GM19043 (cell line): ENCODE results near the gene EYS.
A peak's percentile ranks its signal among the peaks of the same experiment; 100 is the strongest.
"Not testable (repeated sequence)": the region's sequence is repeated elsewhere in the genome, so short reads cannot be mapped to it uniquely, and the experiment has no call there.

Experiments
- ATAC-seq: cut with Tn5 transposase; IDR thresholded peaks from one replicate; pipeline ENCODE4 v1.9.1; 2021; ENCODE audit warnings: low read depth; ENCODE audit not compliant: unreplicated experiment

The EYS gene

DNA sequence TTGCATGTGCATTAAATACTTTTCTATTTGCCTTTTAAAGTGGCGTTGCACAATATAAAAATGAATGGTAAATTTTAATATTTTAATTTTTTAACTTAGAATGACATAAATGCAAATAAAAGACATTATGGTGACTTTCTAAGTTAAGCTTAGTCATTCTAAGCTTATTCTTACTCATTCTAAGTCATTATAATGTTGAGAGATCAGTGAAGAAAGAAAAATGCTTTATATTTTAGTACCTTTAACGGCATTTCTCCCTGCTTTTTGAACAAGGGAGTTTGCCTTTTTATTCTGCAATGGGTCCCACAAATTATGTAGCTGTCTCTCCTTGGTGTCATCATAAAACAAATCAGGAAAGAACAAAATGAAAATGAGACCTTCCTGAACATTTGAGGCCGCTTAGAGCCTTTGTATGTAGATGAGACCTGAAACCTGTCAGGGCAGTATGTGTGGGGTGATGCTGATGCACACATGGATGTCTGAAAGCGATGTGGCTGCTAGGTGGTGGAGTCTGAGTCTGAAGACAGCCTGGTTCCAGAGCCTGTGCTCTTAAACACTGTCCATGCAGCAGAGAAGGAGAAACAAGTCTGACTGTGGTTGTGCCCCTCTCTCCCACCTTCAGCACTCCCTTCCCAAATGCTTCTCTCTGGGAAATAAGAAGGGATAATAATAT is 1913.4 kb downstream of the EYS start:
- no peak for ATAC-seq

DNA sequence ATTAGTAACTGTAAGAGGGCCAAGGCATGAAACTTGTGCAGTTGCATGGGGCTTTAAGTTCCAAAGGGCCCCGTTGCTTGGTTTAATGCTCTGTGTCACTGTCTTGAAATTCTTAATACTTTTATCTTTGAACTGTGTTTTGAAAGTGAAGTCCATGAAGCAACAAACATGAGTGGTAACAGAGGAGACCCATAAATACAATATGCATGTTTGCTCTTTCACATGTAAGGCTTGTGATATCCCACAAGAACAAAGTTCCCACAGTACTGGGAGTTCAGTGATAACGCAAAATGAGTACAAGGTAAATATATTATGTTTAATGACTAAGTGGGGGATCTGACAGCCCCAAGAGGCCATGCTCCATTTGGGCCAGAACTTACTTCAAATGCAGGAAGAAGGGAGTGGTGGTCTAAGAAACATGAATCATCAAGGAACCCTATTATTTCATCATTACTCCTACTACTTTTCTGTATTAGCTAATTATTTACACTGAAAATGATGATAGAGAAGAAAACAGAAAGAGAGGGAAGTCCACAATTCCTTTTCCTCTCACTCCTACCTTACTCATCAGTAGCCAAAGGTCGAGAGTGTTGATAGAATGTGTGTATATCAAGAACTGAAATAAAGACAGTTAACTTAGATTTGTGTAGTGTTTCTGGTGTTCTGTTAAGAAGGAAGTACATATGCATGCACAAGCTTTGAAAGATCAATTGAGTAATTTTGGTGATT is 1914.1 kb downstream of the EYS start:
- no peak for ATAC-seq

DNA sequence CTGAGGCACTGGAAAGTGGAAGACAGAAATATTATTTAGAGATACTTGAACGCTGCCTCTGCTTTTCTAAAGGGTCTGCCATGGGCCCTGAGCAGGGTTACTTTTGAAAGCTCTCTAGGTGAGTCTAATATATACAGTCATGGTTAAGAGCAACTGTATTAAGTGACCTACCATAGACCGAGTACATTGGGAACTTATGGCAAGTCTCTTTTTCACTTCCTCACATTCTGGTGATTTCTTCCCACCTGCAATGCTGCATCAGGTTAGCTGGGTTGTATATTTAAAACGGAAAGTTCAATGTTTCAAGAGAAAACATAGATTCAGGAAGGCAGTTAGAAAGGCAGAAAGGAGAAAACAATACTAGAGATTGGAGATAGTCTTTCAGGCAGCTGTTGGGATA is 1916.7 kb downstream of the EYS start:
- peak; percentile 62 for ATAC-seq

DNA sequence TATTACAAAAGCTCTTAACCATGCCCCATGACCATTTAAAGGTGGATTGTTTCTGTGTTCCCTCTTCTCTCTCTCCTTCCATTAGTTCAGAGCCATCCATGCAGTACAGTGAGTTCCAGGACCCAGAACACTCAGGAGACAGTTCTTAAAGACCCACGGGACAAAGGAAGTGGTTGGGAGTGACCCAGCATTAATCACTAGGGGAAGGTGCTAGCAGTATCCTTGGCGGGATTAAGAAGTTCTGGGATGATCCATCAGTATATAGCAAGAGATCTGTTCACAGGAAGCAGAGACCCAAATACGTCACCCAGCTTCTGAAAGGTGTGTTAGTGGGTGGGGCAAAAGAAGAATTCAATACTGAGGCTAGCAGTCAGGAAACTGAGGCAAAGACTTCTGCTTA is 1917.3 kb downstream of the EYS start:
- no peak for ATAC-seq

DNA sequence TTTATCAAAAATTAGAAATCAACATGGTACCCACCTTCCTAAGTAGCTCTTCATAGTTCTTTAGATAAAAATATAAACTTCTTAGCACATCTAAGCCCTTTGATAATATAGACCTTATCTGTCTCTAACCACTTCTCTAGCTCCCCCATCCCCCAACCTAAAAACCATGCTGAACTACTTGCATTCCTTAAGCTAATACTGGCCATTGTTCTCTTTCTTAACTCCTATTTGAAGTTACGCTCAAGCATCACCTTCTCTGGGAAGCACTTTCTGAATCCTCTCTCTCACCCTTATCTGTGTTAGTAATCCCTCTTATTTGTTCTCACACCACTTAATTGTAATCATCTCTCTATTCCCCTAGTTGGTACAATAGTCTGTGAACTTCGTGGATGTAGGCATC is 1918.5 kb downstream of the EYS start:
- ATAC-seq: no peak

DNA sequence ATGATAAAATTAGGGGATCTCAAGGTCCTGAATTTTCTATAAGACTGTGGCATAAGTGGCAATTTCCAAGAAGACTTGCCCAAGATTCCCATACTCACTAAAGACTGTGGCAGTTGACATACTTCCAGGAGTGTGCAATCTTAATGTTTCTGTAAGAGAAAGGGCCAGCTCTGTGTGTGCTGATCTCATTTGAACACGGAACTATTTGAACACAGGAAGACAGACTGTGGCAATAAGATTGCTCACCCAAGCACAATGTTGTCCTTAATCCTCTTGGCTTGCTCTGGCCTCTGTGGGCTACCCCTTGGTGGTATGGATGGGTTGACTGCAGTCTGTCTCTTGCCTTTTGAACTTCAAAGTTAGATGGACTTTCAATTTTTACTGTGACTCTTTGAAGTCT is 1920.0 kb downstream of the EYS start:
- ATAC-seq: no peak

DNA sequence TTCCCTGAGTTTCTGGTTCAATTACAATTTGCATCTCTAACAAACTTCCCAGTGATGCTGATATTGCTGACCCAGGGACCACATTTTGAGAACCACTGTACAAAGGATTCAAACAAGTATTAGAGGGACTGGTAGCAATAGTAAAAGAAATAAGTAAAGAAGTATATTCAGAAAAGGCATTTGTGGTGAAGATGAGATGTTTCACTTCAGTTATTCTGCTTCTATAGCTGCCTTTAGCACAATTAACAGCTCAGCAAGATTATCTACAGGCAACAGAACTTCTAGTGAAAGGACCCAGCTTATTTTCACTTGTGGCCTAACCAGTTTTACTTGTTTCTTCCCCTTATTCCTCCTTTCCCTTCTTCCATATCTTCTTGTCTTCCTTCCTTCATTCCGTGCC is 1922.0 kb downstream of the EYS start:
- no peak for ATAC-seq

DNA sequence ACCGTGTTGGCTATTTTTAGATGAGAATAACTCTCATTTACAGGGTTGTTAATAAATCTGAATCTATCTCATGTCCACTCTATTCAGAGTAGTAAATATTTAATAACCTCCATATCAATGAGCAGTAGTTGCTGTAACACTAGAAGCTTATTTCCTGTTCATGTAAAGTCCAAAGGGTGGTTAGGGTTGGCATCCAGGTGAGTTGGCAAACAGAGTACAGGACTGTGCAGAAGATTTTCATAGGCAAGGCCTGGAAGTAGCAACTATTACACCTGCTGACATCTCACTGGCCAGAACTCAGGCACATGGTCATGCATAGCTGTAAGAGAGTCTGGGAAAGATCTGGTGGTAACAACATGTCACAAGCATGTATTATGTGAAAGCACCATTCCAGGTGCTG is 1923.9 kb downstream of the EYS start:
- no peak for ATAC-seq

DNA sequence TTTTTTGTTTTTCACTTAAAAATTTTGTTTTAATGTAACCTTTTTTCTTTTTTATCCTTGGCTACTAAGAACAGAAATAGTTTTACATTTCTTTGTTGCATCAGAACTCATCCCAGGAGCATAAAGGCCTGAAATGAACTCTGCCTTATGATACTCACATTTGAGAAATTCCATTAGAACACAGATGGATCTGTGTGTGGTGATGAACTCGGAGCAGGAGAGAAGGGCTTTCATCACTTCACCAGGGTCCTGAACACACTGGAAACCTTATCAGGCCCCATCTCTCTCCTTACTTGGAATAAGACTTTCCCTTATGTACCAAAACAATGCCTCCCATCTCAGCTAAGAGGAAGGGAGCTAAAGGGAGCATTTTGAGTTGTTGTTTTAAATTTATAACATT is 1932.1 kb downstream of the EYS start:
- ATAC-seq: no peak

DNA sequence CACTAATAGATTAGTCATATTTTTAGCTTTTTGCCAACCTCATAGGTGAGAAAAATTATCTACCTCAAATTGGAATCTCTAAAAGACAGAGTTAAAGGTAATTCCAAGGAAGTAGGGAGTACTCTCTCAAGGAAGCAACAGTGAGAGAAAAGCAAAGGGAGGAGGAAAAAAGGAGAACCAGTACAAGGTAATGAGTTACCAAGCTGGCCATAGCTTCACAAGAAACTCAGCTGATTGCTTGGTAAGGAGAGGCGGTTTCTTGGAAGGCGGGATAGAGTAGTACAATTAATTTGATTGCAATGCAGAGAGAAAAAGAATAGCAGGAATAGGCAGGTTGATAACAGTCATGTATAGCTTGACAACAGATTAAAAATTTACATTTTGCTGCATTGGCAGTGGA is 1933.8 kb downstream of the EYS start:
- no peak for ATAC-seq

DNA sequence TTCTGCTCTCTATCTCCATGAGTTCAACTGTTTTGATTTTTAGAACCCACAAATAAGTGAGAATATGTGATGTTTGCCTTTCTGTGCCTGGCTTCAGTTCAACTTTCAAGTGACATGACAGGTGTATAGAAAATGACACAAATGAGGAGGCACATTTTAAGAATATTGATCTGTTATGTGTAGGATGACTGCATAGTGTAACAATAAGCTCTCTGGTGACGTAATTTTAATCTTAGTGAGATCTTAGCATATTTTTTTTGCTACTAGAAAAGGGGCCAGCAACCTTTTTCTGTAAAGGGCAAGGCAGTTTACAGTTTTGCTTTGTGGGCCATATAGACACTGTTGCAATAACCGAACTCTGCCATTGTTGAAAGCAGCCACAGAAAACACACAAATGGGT is 1941.2 kb downstream of the EYS start:
- no peak for ATAC-seq

DNA sequence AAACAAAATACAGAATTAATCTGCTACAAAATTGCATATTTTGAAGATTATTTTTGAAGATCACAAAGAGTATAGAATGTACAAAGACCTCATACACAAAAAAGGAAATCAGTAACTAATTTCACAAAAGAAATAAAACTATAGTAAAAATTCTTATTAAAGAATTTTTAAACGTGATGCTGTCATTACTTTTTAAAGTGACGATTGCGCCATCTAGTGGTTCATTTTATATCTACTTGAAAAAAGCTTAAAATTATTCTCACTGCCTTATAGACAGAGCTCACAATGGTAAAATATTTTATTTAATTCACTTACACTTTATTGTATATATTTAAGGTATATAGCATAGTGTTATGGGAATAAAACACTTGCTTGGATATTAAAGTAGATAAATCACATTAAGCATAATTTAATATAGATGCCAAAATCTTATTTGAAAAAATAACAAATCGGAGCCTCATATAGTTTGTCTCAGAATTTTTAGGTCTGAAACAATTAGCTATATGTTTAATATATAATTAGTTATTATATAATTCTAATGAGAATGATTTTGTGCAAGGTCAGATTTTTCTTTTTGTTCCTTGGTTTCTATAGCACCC is 1942.6 kb downstream of the EYS start:
- peak; percentile 62 for ATAC-seq

DNA sequence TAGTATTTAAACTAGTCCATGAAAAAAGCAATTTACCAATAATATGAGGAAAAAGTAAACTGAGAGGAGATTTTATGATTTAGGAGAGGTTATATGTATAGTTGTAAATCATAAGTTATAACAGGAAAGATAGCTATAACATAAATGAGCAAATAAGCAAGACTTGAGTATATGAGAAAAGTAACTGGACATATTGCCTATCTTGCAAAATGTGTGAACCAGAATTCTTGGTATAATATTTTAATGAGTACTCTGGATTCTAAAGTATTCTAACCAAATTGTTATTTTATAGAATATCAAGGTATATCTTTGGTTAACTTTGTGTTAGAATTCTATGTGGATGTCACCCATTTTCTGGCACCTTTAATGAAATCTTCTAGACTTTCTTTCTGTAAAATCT is 1946.8 kb downstream of the EYS start:
- ATAC-seq: no peak

DNA sequence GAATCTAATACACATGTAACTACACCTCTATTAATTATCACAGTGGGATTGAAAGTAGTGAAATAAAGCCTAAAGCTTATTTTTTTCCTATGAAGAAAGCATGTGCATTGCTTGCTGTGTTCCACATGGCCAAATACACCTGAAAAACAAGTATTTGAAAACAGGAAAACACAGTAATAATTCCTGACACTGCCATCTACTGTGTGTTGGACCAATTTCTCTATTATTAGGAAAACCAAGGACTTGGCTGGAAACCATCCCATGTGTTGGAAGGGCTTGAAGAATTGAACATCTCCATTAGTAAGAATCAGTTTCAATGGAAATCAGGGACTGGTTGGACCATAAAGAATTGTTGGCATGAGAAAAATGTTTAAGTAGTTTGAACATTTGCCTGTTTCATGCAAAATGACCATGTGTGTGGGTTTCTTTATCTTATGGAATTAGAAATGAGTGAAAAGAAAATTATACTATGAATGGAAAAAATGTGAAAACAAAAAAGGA is 1947.4 kb downstream of the EYS start:
- ATAC-seq: no peak

DNA sequence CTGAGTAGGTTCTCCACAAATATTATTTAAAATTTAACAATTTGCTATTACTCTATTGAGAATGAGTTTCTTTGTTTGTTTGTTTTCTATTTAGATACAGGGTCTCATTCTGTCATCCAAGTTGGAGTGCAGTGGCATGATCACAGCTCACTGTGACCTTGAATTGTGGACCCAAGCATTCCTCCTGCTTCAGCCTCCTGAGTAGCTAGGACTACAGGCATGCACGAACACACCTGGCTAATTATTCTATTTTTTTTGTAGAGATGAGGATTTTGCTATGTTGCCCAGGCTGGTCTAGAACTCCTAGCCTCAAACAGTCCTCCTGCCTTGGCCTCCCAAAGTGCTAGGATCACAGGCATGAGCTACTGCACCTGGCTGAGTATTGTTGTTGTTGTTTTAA is 1949.2 kb downstream of the EYS start:
- ATAC-seq: no peak

DNA sequence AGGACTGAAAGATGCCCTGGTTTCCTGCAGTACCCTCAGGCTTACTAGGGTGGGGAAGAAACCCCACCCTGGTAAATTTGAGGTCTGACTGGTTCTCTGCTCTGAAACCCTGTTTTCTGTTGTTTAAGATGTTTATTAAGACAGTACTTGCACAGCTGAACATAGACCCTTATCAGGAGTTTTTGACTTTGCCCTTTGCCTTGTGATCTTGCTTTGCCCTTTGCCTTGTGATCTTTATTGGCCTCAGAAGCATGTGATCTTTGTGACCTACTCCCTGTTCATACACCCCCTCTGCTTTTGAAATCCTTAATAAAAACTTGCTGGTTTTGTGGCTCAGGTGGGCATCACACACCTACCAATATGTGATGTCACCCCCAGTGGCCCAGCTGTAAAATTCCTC is 1949.8 kb downstream of the EYS start:
- not testable (repeated sequence) for ATAC-seq

DNA sequence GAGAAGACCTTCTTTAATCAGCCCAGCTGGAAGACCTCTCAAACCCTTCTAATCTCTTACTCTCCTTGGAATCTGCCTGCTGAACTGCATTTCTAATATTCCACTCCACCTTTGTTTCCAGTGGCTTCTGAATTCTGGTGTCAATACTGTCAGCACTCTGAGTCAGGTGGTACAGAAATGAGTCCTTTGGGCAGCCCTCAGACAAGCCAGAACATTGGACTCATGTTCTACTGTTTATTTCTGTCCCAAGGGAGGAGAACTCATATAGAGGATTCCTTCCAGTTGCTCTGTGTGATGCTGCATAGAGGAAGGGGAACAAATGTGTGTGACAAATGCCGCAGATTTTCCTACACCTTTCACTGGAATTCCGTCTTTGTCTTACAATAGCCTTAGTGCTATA is 1956.6 kb downstream of the EYS start:
- ATAC-seq: no peak

DNA sequence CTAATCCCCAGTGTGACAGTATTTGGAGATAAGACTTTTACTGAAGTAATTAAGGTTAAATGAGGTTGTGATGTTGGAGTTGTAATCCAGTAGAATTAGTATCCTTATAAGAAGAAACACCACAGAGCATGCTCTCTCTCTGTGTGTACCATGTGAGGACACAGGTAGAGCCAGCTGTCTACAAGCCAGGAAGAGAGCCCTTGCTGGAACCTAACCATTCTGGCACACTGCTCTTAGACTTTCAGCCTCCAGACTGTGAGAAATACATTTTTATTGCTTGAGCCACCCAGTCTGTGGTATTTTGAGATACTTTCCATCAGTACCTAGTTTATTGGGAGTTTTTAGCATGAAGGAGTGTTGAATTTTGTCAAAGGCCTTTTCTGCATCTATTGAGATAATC is 1961.2 kb downstream of the EYS start:
- ATAC-seq: no peak

DNA sequence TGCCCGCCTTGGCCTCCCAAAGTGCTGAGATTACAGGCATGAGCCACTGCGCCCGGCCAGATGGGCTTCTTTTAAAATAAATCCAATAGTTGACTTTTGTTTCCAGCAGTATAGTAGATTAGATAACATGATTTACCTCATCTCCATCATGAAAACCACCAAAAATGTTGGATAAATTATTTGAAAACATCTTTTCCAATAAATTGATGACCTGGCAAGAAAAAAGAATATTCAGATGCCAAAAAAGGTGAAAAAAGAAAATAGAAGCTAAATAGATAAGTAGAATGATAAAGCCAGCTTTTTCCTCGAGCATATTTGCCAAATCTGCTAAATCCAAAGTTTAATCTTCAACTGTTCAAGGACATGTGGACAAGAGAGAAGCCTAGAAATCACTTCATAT is 1962.2 kb downstream of the EYS start:
- ATAC-seq: no peak

DNA sequence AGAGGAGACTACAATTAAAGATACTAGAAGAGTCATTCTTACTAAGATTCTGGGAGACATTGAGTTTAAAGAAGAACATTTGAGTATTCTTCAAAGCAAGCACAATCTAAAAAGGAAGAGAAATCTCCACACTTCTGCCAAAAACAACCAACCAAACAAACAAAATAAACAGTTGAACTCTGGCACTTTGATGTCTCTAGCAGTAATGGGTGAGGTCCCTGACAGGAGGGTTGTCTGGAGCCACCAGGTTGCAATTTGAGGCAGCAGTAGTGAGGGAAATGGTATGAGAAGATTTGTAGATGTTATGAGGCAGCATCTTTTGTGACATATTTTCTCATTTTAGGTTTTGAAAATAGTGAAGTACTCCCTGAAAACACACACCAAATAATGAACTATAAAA is 1963.3 kb downstream of the EYS start:
- no peak for ATAC-seq

DNA sequence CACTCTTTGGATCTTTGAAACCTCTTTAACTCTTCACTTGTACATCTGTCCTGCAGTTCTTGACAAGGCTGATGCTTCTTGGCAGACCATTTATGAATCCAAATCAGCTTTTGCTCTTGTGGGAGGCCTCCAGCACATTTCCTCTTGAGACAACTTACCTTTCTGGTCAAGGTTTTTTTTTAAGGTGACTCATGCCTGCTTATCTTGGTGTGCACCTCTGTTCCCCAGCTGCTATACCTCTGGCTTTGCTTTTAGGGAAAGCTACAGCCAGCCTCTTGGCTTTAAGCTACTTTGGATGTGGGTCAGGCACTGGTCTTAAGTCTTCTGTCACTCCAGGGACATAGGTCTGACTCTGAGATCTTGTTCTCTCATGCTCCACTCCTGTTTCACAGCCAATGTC is 1965.0 kb downstream of the EYS start:
- no peak for ATAC-seq

DNA sequence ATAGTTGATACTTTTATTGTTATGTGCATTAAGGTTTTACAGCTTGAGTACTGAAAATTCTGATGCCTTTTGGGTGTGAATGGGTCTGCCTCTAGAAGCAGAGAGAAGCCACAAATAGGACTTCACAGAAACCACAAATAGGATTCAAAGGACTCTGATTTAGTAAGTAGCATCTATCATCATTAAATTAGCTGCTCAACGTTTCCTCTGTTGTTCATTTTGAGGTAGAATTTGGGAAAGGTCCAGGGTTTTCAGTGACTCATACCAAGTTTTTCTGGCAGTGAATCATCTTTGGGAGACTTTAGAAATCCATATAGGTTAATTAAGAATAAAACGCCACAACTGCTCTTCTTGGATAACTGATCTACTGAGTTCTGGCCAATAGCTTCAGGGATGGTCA is 1966.3 kb downstream of the EYS start:
- ATAC-seq: no peak
